WTC11 (cell line): ENCODE measurements around the gene SNRPD2.

ENCODE experiments used
- ELF4 ChIP-seq: sonication (generic); formaldehyde crosslinking; IDR thresholded peaks from 2 replicates; pipeline ENCODE4 v1.8.1; 2022; ENCODE audit warnings: low read depth, mild to moderate bottlenecking, moderate library complexity, missing genetic modification reagents
- FOXJ3 ChIP-seq: sonication (generic); formaldehyde crosslinking; IDR thresholded peaks from 2 replicates; pipeline ENCODE4 v1.9.0; 2021; ENCODE audit warnings: missing genetic modification reagents, mild to moderate bottlenecking, borderline replicate concordance
- IRF1 ChIP-seq: sonication (generic); formaldehyde crosslinking; IDR thresholded peaks from 2 replicates; pipeline ENCODE4 v1.8.0; 2023; ENCODE audit warnings: missing genetic modification reagents
- KAT7 ChIP-seq: sonication (generic); formaldehyde crosslinking; IDR thresholded peaks from 2 replicates; pipeline ENCODE4 v1.8.1; 2023; ENCODE audit warnings: missing genetic modification reagents, mild to moderate bottlenecking, borderline replicate concordance
- NFYB ChIP-seq: sonication (generic); formaldehyde crosslinking; conservative IDR thresholded peaks from 2 replicates; pipeline ENCODE4 v1.8.0; 2022; ENCODE audit warnings: low read depth, missing genetic modification reagents
- SP1 ChIP-seq: sonication (generic); formaldehyde crosslinking; conservative IDR thresholded peaks from 2 replicates; pipeline ENCODE4 v1.8.1; 2022; ENCODE audit warnings: missing genetic modification reagents
- TF ChIP-seq, protein P1 (sequence below): fragments of 200-600 bp; IDR thresholded peaks from 2 replicates; pipeline ENCODE4 v1.8.0; 2022; ENCODE audit warnings: antibody characterized with exemption
- TF ChIP-seq, protein P2 (sequence below): fragments of 250-450 bp; sonication (Bioruptor Pico); IDR thresholded peaks from 2 replicates; pipeline ENCODE4 v2.1.2; 2022; ENCODE audit warnings: mild to moderate bottlenecking, moderate library complexity
- TF ChIP-seq, protein P3 (sequence below): sonication (generic); formaldehyde crosslinking; IDR thresholded peaks from 2 replicates; pipeline ENCODE4 v1.8.1; 2022; ENCODE audit warnings: mild to moderate bottlenecking, moderate library complexity, missing genetic modification reagents
- TF ChIP-seq, protein P4 (sequence below): sonication (generic); formaldehyde crosslinking; IDR thresholded peaks from 2 replicates; pipeline ENCODE4 v1.8.0; 2022; ENCODE audit warnings: mild to moderate bottlenecking, missing genetic modification reagents
- TF ChIP-seq, protein P5 (sequence below): sonication (generic); formaldehyde crosslinking; conservative IDR thresholded peaks from 2 replicates; pipeline ENCODE4 v1.8.1; 2023; ENCODE audit warnings: mild to moderate bottlenecking, low read depth, missing genetic modification reagents, moderate library complexity
- TF ChIP-seq, protein P6 (sequence below): sonication (generic); formaldehyde crosslinking; IDR thresholded peaks from 2 replicates; pipeline ENCODE4 v1.8.1; 2022; ENCODE audit warnings: missing genetic modification reagents, borderline replicate concordance
- TF ChIP-seq, protein P7 (sequence below): sonication (generic); formaldehyde crosslinking; IDR thresholded peaks from 2 replicates; pipeline ENCODE4 v1.8.0; 2022; ENCODE audit warnings: mild to moderate bottlenecking, missing genetic modification reagents

DNA sequence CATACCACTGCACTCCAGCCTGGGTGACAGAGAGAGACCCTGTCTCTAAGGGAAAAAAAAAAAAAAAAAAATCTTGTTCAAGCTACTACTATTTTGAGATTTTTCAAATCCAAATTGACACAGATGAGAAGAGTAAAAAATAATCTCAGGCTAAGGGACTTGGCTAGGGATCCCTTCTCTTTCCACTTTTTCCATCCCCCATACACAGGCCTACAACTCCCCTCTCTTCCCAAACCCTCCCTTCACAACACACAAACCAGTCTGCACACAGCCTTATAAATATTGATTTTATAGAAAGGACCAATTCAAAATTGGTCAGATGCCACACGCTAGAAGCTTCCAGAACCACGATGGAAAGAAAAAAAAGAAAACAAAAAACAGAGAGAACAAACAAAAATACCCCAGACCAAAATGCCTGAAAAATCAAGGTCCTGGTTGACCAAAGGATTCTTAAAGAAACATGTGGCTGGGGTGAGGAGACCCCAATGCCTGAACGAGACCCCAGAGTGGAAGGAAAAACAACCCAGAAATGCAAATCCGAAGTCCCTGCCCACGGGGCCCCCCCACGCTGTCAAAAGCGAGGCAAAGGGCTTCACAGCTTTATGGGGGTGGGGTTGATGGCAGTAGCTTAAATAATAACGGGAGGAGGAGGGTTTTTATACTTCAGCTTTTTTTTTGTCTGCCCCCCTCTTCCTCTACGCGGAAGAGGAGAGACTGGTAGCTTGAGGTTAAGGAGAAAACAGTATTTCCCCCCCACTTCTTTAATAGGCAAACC is 18.8 kb upstream of the SNRPD2 start:
- TF ChIP-seq KAT7 (CRISPR knock-in tag) (no peak), ELF4 (CRISPR knock-in tag) (no peak), IRF1 (CRISPR knock-in tag) (no peak), NFYB (no peak), SP1 (CRISPR knock-in tag) (no peak), FOXJ3 (CRISPR knock-in tag) (no peak)
- TF ChIP-seq, protein P1, sequence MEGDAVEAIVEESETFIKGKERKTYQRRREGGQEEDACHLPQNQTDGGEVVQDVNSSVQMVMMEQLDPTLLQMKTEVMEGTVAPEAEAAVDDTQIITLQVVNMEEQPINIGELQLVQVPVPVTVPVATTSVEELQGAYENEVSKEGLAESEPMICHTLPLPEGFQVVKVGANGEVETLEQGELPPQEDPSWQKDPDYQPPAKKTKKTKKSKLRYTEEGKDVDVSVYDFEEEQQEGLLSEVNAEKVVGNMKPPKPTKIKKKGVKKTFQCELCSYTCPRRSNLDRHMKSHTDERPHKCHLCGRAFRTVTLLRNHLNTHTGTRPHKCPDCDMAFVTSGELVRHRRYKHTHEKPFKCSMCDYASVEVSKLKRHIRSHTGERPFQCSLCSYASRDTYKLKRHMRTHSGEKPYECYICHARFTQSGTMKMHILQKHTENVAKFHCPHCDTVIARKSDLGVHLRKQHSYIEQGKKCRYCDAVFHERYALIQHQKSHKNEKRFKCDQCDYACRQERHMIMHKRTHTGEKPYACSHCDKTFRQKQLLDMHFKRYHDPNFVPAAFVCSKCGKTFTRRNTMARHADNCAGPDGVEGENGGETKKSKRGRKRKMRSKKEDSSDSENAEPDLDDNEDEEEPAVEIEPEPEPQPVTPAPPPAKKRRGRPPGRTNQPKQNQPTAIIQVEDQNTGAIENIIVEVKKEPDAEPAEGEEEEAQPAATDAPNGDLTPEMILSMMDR: no peak
- TF ChIP-seq, protein P2, sequence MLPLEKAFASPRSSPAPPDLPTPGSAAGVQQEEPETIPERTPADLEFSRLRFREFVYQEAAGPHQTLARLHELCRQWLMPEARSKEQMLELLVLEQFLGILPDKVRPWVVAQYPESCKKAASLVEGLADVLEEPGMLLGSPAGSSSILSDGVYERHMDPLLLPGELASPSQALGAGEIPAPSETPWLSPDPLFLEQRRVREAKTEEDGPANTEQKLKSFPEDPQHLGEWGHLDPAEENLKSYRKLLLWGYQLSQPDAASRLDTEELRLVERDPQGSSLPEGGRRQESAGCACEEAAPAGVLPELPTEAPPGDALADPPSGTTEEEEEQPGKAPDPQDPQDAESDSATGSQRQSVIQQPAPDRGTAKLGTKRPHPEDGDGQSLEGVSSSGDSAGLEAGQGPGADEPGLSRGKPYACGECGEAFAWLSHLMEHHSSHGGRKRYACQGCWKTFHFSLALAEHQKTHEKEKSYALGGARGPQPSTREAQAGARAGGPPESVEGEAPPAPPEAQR: no peak
- TF ChIP-seq, protein P3, sequence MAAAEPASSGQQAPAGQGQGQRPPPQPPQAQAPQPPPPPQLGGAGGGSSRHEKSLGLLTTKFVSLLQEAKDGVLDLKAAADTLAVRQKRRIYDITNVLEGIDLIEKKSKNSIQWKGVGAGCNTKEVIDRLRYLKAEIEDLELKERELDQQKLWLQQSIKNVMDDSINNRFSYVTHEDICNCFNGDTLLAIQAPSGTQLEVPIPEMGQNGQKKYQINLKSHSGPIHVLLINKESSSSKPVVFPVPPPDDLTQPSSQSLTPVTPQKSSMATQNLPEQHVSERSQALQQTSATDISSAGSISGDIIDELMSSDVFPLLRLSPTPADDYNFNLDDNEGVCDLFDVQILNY (CRISPR knock-in tag): no peak
- TF ChIP-seq, protein P4, sequence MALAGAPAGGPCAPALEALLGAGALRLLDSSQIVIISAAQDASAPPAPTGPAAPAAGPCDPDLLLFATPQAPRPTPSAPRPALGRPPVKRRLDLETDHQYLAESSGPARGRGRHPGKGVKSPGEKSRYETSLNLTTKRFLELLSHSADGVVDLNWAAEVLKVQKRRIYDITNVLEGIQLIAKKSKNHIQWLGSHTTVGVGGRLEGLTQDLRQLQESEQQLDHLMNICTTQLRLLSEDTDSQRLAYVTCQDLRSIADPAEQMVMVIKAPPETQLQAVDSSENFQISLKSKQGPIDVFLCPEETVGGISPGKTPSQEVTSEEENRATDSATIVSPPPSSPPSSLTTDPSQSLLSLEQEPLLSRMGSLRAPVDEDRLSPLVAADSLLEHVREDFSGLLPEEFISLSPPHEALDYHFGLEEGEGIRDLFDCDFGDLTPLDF (CRISPR knock-in tag): no peak
- TF ChIP-seq, protein P5, sequence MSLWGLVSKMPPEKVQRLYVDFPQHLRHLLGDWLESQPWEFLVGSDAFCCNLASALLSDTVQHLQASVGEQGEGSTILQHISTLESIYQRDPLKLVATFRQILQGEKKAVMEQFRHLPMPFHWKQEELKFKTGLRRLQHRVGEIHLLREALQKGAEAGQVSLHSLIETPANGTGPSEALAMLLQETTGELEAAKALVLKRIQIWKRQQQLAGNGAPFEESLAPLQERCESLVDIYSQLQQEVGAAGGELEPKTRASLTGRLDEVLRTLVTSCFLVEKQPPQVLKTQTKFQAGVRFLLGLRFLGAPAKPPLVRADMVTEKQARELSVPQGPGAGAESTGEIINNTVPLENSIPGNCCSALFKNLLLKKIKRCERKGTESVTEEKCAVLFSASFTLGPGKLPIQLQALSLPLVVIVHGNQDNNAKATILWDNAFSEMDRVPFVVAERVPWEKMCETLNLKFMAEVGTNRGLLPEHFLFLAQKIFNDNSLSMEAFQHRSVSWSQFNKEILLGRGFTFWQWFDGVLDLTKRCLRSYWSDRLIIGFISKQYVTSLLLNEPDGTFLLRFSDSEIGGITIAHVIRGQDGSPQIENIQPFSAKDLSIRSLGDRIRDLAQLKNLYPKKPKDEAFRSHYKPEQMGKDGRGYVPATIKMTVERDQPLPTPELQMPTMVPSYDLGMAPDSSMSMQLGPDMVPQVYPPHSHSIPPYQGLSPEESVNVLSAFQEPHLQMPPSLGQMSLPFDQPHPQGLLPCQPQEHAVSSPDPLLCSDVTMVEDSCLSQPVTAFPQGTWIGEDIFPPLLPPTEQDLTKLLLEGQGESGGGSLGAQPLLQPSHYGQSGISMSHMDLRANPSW: no peak
- TF ChIP-seq, protein P6, sequence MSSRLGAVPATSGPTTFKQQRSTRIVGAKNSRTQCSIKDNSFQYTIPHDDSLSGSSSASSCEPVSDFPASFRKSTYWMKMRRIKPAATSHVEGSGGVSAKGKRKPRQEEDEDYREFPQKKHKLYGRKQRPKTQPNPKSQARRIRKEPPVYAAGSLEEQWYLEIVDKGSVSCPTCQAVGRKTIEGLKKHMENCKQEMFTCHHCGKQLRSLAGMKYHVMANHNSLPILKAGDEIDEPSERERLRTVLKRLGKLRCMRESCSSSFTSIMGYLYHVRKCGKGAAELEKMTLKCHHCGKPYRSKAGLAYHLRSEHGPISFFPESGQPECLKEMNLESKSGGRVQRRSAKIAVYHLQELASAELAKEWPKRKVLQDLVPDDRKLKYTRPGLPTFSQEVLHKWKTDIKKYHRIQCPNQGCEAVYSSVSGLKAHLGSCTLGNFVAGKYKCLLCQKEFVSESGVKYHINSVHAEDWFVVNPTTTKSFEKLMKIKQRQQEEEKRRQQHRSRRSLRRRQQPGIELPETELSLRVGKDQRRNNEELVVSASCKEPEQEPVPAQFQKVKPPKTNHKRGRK (CRISPR knock-in tag): no peak
- TF ChIP-seq, protein P7, sequence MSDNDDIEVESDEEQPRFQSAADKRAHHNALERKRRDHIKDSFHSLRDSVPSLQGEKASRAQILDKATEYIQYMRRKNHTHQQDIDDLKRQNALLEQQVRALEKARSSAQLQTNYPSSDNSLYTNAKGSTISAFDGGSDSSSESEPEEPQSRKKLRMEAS: no peak
